Endothelial cell of umbilical vein (primary cell): ENCODE results near the gene SOCS4. TPM values are rescaled to one million over a fixed set of nuclear protein-coding genes. Genes with fewer than 3 reads are reported as not detected.
A peak's percentile ranks its signal among the peaks of the same experiment; 100 is the strongest.
"Not testable (repeated sequence)": the region's sequence is repeated elsewhere in the genome, so short reads cannot be mapped to it uniquely, and the experiment has no call there.

ENCODE experiments used
- BruUV-seq: library from RNA; stranded (reverse); fragments of 400-500 nt; replicated peaks from 2 replicates; lab custom pipeline; 2021; lab: Mats Ljungman, UMichigan
- CTCF ChIA-PET: fragments of 300-600, 350-600 bp; sonication (Branson Sonifier 250); formaldehyde crosslinking; loops from one replicate; lab custom pipeline; 2021; ENCODE audit warnings: antibody characterized with exemption, inconsistent platforms; lab: Charles Lee
- POLR2A ChIA-PET: fragments of 300-600, 350-600 bp; sonication (Branson Sonifier 250); formaldehyde crosslinking; loops from one replicate; lab custom pipeline; 2021; ENCODE audit warnings: antibody characterized with exemption, inconsistent platforms; lab: Charles Lee
- DNase-seq: peaks from one replicate; pipeline ENCODE4 v3.0.0-alpha.2; 2011; ENCODE audit warnings: low read depth, low spot score
- FAIRE-seq: peaks from 2 replicates; lab custom pipeline; 2011; peaks lifted over from hg19 to GRCh38; lab: Jason Lieb, UNC
- H2AFZ ChIP-seq: 2 replicates; pipeline ENCODE4 v1.6.0; 2012; ENCODE audit warnings: low read depth, low read length, control low read depth, inconsistent platforms
- H3K27ac ChIP-seq: 2 replicates; pipeline ENCODE4 v1.5.1; 2011; ENCODE audit warnings: low read depth, mild to moderate bottlenecking, control low read depth, low read length, moderate library complexity; ENCODE audit not compliant: insufficient read depth
- H3K27me3 ChIP-seq, 2 experiments: 2 replicates each; pipeline versions ENCODE4 v1.6.0 to v1.6.1; 2011; ENCODE audit warnings: low read length in 2 of 2, mixed read lengths in 1 of 2; ENCODE audit not compliant: control insufficient read depth in 2 of 2, insufficient read depth in 2 of 2
- H3K36me3 ChIP-seq, 2 experiments: 2 replicates in 1 of 2; 3 replicates in 1 of 2; pipeline ENCODE4 v1.5.1; 2011; ENCODE audit warnings: low read length in 2 of 2, mild to moderate bottlenecking in 1 of 2, moderate library complexity in 1 of 2; ENCODE audit not compliant: control insufficient read depth in 2 of 2, insufficient read depth in 2 of 2; ENCODE audit errors: extremely low read depth in 1 of 2
- H3K4me1 ChIP-seq: 3 replicates; pipeline ENCODE4 v1.5.1; 2011; ENCODE audit warnings: mild to moderate bottlenecking, low read length; ENCODE audit not compliant: control insufficient read depth, insufficient read depth; ENCODE audit errors: extremely low read depth
- H3K4me2 ChIP-seq: 2 replicates; pipeline ENCODE4 v1.6.1; 2011; ENCODE audit warnings: low read length, control low read depth, mixed read lengths; ENCODE audit not compliant: insufficient read depth
- H3K4me3 ChIP-seq, 3 experiments: fragments of 200-600 bp in 1 of 3; sonication (generic), shearing (Covaris generic) in 1 of 3; replicated peaks in 1 of 3; 2 replicates each; pipeline ENCODE4 v1.5.1; 2011 to 2016; ENCODE audit warnings: control low read depth in 3 of 3, low read length in 3 of 3, mild to moderate bottlenecking in 2 of 3, inconsistent platforms in 1 of 3, low read depth in 1 of 3, moderate library complexity in 1 of 3; ENCODE audit not compliant: insufficient read depth in 1 of 3
- H3K79me2 ChIP-seq: 2 replicates; pipeline ENCODE4 v1.6.0; 2012; ENCODE audit warnings: low read length, inconsistent platforms; ENCODE audit not compliant: control insufficient read depth, insufficient read depth
- H3K9ac ChIP-seq: replicated peaks from 2 replicates; pipeline ENCODE3; 2011; ENCODE audit warnings: low read length, control low read depth; ENCODE audit not compliant: insufficient read depth; ENCODE audit errors: extremely low read depth
- H3K9me1 ChIP-seq: replicated peaks from 3 replicates; pipeline ENCODE4 v1.6.0; 2011; ENCODE audit warnings: mild to moderate bottlenecking, low read length; ENCODE audit not compliant: control insufficient read depth, insufficient read depth; ENCODE audit errors: extremely low read depth
- H3K9me3 ChIP-seq: replicated peaks from 2 replicates; pipeline ENCODE4 v1.5.1; 2012; ENCODE audit warnings: low read length, inconsistent platforms; ENCODE audit not compliant: control insufficient read depth, insufficient read depth
- H4K20me1 ChIP-seq: replicated peaks from 2 replicates; pipeline ENCODE3; 2011; ENCODE audit warnings: mild to moderate bottlenecking, low read length; ENCODE audit not compliant: control insufficient read depth, insufficient read depth; ENCODE audit errors: extremely low read depth
- CTCF ChIP-seq, 2 donors: IDR thresholded peaks; 1 replicate in 1 of 2; 2 replicates in 1 of 2; pipeline ENCODE4 v1.5.1; 2011; ENCODE audit warnings: low read length in 2 of 2, mild to moderate bottlenecking in 2 of 2, moderate library complexity in 2 of 2, control low read depth in 1 of 2, inconsistent platforms in 1 of 2, low read depth in 1 of 2; ENCODE audit not compliant: insufficient read depth in 1 of 2; ENCODE audit errors: extremely low read depth in 1 of 2
- EZH2 ChIP-seq: IDR thresholded peaks from 2 replicates; pipeline ENCODE4 v1.6.1; 2012; ENCODE audit warnings: borderline replicate concordance, low read depth, mild to moderate bottlenecking, moderate library complexity, low read length, inconsistent platforms; ENCODE audit not compliant: severe bottlenecking
- FOS ChIP-seq: IDR thresholded peaks from 2 replicates; pipeline ENCODE4 v1.6.1; 2011; ENCODE audit warnings: mild to moderate bottlenecking, low read length, moderate library complexity, borderline replicate concordance; ENCODE audit not compliant: insufficient read depth
- GATA2 ChIP-seq: IDR thresholded peaks from 2 replicates; pipeline ENCODE4 v1.7.0; 2011; ENCODE audit warnings: low read depth, mild to moderate bottlenecking, moderate library complexity, mixed read lengths, low read length; ENCODE audit not compliant: insufficient read length, insufficient read depth
- JUN ChIP-seq: IDR thresholded peaks from 2 replicates; pipeline ENCODE4 v1.6.1; 2011; ENCODE audit warnings: borderline replicate concordance, low read depth; ENCODE audit not compliant: insufficient read length, insufficient read depth
- MYC ChIP-seq: IDR thresholded peaks from one replicate; pipeline ENCODE4 v1.6.1; 2011; ENCODE audit warnings: mild to moderate bottlenecking, low read depth, low read length
- POLR2A ChIP-seq: IDR thresholded peaks from 2 replicates; pipeline ENCODE4 v1.6.1; 2012; ENCODE audit warnings: low read depth, mild to moderate bottlenecking, control low read depth, low read length
- POLR2AphosphoS5 ChIP-seq: IDR thresholded peaks from 2 replicates; pipeline ENCODE4 v1.6.1; 2012; ENCODE audit warnings: low read depth, mild to moderate bottlenecking, control low read depth, low read length, moderate library complexity; ENCODE audit not compliant: insufficient read depth
- dilution Hi-C: fragments of 300-500 bp; cut with MboI; formaldehyde crosslinking; loops from one replicate; pipeline ENCODE4 v1.15.0; 2019; ENCODE audit warnings: low sequenced_read_pairs; ENCODE audit not compliant: extremely low pct_ligation_motif_present
- intact Hi-C: fragments of 100-400 bp; cut with micrococcal nuclease; formaldehyde crosslinking; loops from one replicate; pipeline ENCODE4 v1.10.0; 2022
- polyA plus RNA-seq, 4 experiments: library from polyadenylated mRNA; depleted of rRNA in 3 of 4; stranded (reverse) in 3 of 4; unstranded in 1 of 4; fragments of >200 nt; gene quantifications; 2 replicates each; pipeline versions ENCODE4 v1.2.1 to v1.2.3, GENCODE V29; 2011 to 2012; ENCODE audit warnings: missing spikeins in 1 of 4
- total RNA-seq: library from RNA; stranded (reverse); gene quantifications from 2 replicates; pipeline ENCODE4 v1.2.3, GENCODE V29; 2021
- TF ChIP-seq, protein P1 (sequence below): IDR thresholded peaks from 2 replicates; pipeline ENCODE4 v1.6.1; 2011; ENCODE audit not compliant: insufficient read depth, insufficient read length

The SOCS4 gene
- total and polyA plus RNA-seq, 2 donors (not counting 3 experiments of a cell fraction or from before 2014, with no cell fraction given): 6.4 to 26.7 TPM

- no peak overlapping the region for H3K4me2 ChIP-seq
- POLR2A ChIA-PET: no interaction called here
- no peak for FAIRE-seq
These were observed 4.2 kb downstream of the SOCS4 start for GRCh38 chr14:55031190-55031589.

DNA sequence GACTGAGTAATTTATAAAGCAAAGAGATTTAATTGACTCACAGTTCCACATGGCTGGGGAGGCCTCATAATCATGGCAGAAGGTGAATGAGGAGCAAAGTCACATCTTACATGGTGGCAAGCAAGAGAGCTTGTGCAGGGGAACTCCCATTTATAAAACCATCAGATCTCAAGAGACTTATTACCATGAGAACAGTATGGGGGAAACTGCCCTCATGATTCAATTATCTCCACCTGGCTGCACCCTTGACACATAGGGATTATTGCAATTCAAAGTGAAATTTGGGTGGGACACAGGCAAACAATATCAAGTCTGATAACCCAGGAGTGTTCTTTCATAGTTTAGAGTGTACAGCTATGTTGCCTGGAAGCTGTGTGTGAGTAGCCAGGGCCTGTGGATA is 11.0 kb downstream of the SOCS4 start:
- CTCF ChIA-PET: interaction anchor here (1.3 to 2.2 kb wide), 2 partner anchors 8 to 13 kb away, joined by 3 to 9 read pairs; partner anchors contain the start of gene MAPK1IP1L
- H4K20me1 ChIP-seq, H3K27ac ChIP-seq, H3K27me3 ChIP-seq, FAIRE-seq, H2AFZ ChIP-seq, H3K4me3 ChIP-seq, intact Hi-C loops, BruUV-seq, H3K9ac ChIP-seq, dilution Hi-C loops, H3K36me3 ChIP-seq, H3K4me1 ChIP-seq, DNase-seq, H3K4me2 ChIP-seq, H3K9me3 ChIP-seq, H3K9me1 ChIP-seq: not testable (repeated sequence)
- H3K79me2 ChIP-seq: peaks cover 30% of the 10 kb centered on the region
- POLR2A ChIA-PET: interaction anchor here (1.1 kb wide), 1 partner anchor 13 kb away, joined by 3 read pairs; the partner anchor contains the start of gene MAPK1IP1L

More at GRCh38 chr14:55031190-55031589, 4.2 kb downstream of the SOCS4 start:
- Histone ChIP-seq H4K20me1 (no peaks in the 10 kb centered on the region), H3K4me3 (no peak overlapping the region), H3K4me1 (peaks cover 22% of the 10 kb centered on the region), H3K9me1 (no peaks in the 10 kb centered on the region), H3K27me3 (no peaks in the 10 kb centered on the region), H3K79me2 (peaks cover 69% of the 10 kb centered on the region), H2AFZ (no peak overlapping the region), H3K9me3 (no peaks in the 10 kb centered on the region), H3K9ac (no peak overlapping the region), H3K27ac (no peak overlapping the region), H3K36me3 (peaks cover 0 to 4% of the 10 kb centered on the region in 2 experiments)
- no TSS peak for BruUV-seq
- TF ChIP-seq POLR2A (no peak), CTCF (IDR thresholded peaks at IDR 0.05; ENCODE audit: extremely low read depth in 1 of 2, insufficient read depth in 1 of 2, low read depth in 1 of 2, low read length in 2 of 2) (no peak), POLR2AphosphoS5 (no peak), JUN (no peak), MYC (no peak), FOS (no peak), GATA2 (no peak), EZH2 (no peak)
- TF ChIP-seq, protein P1, sequence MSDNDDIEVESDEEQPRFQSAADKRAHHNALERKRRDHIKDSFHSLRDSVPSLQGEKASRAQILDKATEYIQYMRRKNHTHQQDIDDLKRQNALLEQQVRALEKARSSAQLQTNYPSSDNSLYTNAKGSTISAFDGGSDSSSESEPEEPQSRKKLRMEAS: no peak
- CTCF ChIA-PET: interaction anchor here (0.5 to 3.1 kb wide), 5 partner anchors 14 to 158 kb away, joined by 3 to 14 read pairs (median 5); partner anchors contain the start of gene MAPK1IP1L
- dilution Hi-C loops: no loop called here
- peak; percentile 14 for DNase-seq
- intact Hi-C loops: loop anchor here (1.0 kb wide), 1 partner anchor 14 kb away; no protein-coding TSS in a partner anchor
